ENCODE results near the gene SORBS2. TPM values are rescaled to one million over a fixed set of nuclear protein-coding genes. Genes with fewer than 3 reads are reported as not detected.

SORBS2 gene
- total RNA-seq, 2 experiments from 2014 or later: not detected

DNA sequence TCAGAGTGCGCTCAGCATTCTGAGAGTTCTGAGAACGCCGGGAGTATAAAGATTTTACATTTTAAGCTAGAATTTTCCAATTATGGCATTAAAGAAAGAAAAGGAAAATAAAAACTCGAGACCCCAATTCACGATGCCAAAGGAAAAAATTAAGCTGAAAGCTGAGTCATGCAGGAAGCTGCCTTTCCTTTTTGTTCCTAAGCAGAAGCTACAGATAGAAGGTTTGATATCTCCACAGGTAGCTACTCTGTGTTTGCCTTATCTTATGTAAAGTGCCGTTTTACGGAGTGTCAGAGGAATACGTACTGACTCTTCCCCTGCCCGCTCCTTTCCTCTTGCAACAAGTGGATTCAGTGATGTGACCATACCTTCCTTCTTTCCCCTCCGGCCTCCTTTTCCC lies 10.8 kb upstream of the SORBS2 start:
- Histone ChIP-seq H3K9me3 (ENCODE audit: control insufficient read depth in 1 of 2, insufficient read depth in 1 of 2, low read length in 2 of 2) (peaks cover 0 to 13% of the 10 kb centered on the region in 2 experiments), H3K4me1 (ENCODE audit: insufficient read depth, low read length) (no peaks in the 10 kb centered on the region), H3K27ac (ENCODE audit: low read depth in 1 of 2, low read length in 2 of 2) (no peak overlapping the region), H3K27me3 (ENCODE audit: control insufficient read depth in 1 of 2, insufficient read depth in 2 of 2, low read length in 2 of 2) (no peaks in the 10 kb centered on the region), H3K36me3 (ENCODE audit: insufficient read depth, low read length) (no peaks in the 10 kb centered on the region), H3K4me3 (ENCODE audit: low read length) (no peak overlapping the region)
- intact Hi-C loops (cut with DNase I, micrococcal nuclease): no loop called here
- ATAC-seq (ENCODE audit: poor library complexity) (no peak), DNase-seq (no peak)
- Mint-ChIP-seq H3K36me3 (ENCODE audit: low read depth) (no peaks in the 10 kb centered on the region), H3K9me3 (no peaks in the 10 kb centered on the region), H3K27me3 (no peaks in the 10 kb centered on the region), H3K4me1 (ENCODE audit: low read depth) (no peaks in the 10 kb centered on the region), H3K4me3 (no peak overlapping the region), H3K27ac (no peak overlapping the region)
- POLR2A ChIA-PET: no interaction called here
- TF ChIP-seq CTCF (IDR thresholded peaks at IDR 0.05): no peak
- CTCF ChIA-PET: no interaction called here

DNA sequence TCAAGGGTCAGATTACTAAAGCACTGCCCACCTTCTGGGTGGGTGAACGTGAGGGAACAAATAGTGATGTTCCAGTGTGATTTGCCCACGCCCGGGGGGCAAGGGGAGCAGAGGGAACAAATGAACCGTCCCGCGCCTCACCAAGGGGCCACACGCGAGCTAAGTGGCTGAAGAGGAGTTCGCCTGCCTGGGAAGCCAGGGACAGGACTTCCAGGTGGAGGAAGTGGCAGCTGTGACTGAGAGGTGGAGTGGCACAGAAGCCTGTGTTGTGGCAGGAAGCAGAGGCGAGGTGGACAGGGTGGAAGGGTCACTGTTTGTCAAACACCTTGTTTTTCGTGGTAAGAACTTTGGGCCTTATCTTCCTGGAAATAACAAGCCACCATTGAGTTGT lies 9.0 kb upstream of the SORBS2 start:
- ChIA-PET CTCF (no interaction called here), POLR2A (no interaction called here)
- H3K27ac ChIP-seq (ENCODE audit: low read depth in 1 of 2, low read length in 2 of 2): no peak overlapping the region
- H3K4me3 ChIP-seq (ENCODE audit: low read length): no peak overlapping the region
- no peaks in the 10 kb centered on the region for H3K36me3 ChIP-seq (ENCODE audit: insufficient read depth, low read length)
- no peak for DNase-seq
- TF ChIP-seq CTCF (IDR thresholded peaks at IDR 0.05): no peak
- H3K36me3 Mint-ChIP-seq (ENCODE audit: low read depth): no peaks in the 10 kb centered on the region
- H3K4me1 ChIP-seq (ENCODE audit: insufficient read depth, low read length): no peaks in the 10 kb centered on the region
- H3K9me3 ChIP-seq (ENCODE audit: control insufficient read depth in 1 of 2, insufficient read depth in 1 of 2, low read length in 2 of 2): peaks cover 0 to 13% of the 10 kb centered on the region in 2 experiments
- H3K4me1 Mint-ChIP-seq (ENCODE audit: low read depth): no peaks in the 10 kb centered on the region
- H3K27me3 Mint-ChIP-seq: no peaks in the 10 kb centered on the region
- ATAC-seq (ENCODE audit: poor library complexity): no peak
- H3K9me3 Mint-ChIP-seq: no peaks in the 10 kb centered on the region
- intact Hi-C loops (cut with DNase I, micrococcal nuclease): no loop called here
- H3K4me3 Mint-ChIP-seq: no peak overlapping the region
- H3K27ac Mint-ChIP-seq: no peak overlapping the region
- H3K27me3 ChIP-seq (ENCODE audit: control insufficient read depth in 1 of 2, insufficient read depth in 2 of 2, low read length in 2 of 2): no peaks in the 10 kb centered on the region

DNA sequence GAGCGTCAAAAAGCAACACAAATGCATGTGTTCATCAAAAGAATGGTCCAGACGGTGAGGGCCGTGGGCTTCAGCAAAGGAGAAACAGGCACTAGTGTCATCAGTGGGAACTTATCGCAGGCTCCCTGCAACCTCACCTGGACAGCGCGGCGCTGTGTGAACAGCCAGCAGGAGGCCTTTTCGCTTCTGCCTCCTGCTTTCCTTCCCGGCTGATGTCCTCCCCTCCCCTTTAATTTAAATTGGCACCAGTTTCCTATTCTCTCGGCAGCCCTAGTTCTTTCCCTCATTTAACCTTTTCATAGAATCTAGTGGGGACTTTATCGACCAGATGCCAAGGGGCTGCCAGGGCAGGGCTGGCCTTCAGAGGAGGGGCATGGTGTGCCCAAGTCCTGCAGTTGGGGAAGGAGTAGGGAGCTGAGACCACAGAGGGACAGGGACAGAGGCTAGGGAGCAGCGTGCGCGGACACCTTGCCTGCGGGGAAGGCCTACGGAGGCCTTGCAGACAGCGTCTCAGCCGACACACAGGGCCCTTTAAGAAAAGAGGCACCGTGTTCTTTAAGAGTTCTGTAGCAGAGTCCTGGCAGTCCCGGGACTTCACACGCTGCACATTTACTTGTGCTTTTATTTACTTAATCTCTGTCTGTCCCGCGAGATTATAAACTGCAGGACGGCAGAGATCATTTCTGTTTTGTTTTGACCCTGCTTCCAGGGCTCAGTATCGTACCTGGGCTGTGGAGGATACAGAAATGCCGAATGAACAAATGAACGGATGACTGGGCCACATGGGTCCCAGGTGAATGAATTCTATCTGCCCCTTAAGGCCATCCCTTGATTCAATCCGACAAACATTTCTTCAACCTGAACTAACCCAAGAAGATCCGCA lies 8.4 kb upstream of the SORBS2 start:
- no peak overlapping the region for H3K4me3 Mint-ChIP-seq

More for the DNA sequence above, 8.4 kb upstream of the SORBS2 start:
- Histone ChIP-seq H3K9me3 (ENCODE audit: control insufficient read depth in 1 of 2, insufficient read depth in 1 of 2, low read length in 2 of 2) (peaks cover 0 to 13% of the 10 kb centered on the region in 2 experiments), H3K4me3 (ENCODE audit: low read length) (no peak overlapping the region), H3K27ac (ENCODE audit: low read depth in 1 of 2, low read length in 2 of 2) (no peak overlapping the region), H3K27me3 (ENCODE audit: control insufficient read depth in 1 of 2, insufficient read depth in 2 of 2, low read length in 2 of 2) (no peaks in the 10 kb centered on the region), H3K36me3 (ENCODE audit: insufficient read depth, low read length) (no peaks in the 10 kb centered on the region), H3K4me1 (ENCODE audit: insufficient read depth, low read length) (no peaks in the 10 kb centered on the region)
- no peak for TF ChIP-seq CTCF (IDR thresholded peaks at IDR 0.05)
- intact Hi-C loops (cut with DNase I, micrococcal nuclease): no loop called here
- ATAC-seq (ENCODE audit: poor library complexity): no peak
- H3K27me3 Mint-ChIP-seq: no peaks in the 10 kb centered on the region
- H3K36me3 Mint-ChIP-seq (ENCODE audit: low read depth): no peaks in the 10 kb centered on the region
- no peak for DNase-seq
- POLR2A ChIA-PET: no interaction called here
- H3K4me1 Mint-ChIP-seq (ENCODE audit: low read depth): no peaks in the 10 kb centered on the region
- no peak overlapping the region for H3K27ac Mint-ChIP-seq
- H3K9me3 Mint-ChIP-seq: no peaks in the 10 kb centered on the region
- CTCF ChIA-PET: no interaction called here
